ENCODE data around the gene PSME3. TPM values are rescaled to one million over a fixed set of nuclear protein-coding genes. Genes with fewer than 3 reads are reported as not detected.
"Not testable (repeated sequence)": the region's sequence is repeated elsewhere in the genome, so short reads cannot be mapped to it uniquely, and the experiment has no call there.

PSME3 gene
- total RNA-seq, 1 donor from 2014 or later, result 70.0 TPM

DNA sequence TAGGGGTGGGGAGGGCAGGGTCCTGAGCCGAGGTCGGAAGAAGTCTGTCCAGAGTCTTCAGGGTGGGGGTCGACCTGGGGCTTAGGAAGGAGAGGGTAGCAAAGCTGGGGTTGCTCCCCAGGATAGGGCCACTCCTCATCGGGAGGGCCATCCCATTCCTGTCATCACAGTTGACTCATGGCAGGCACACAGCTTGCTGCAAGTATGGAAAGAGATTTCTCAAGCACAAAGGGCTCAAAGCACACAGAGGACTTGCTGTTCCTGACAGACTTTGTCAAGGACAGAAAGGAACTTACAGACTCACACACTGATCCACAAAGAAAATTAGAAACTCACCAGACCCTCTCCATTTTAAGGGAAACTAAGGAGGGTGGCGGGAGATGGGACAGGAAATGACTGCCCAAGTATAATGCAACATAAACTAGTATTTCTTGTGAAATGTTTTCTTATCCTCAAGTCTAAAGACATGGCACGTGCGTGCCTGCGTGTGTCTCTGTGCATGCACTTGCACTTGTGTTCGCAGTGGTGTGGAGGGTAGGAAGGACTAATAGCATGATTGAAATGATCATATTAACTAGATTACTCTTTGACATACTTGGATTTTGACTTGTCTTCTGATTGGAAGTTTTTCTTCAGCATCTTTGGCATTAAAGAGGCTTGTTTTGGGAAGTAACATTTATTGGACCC, 13.5 kb downstream of the PSME3 start:
- Histone ChIP-seq H3K27me3 (no peaks in the 10 kb centered on the region), H3K9me3 (no peaks in the 10 kb centered on the region), H3K27ac (no peak overlapping the region), H3K36me3 (peaks cover 0 to 25% of the 10 kb centered on the region in 2 donors), H3K4me3 (no peak overlapping the region), H3K4me1 (peaks cover 23% of the 10 kb centered on the region)
- no peak for DNase-seq (ENCODE audit: extremely low spot score in 2 of 2)
- intact Hi-C loops (cut with DNase I), result loop anchor here (2.0 kb wide), 1 partner anchor 90 kb away; no protein-coding TSS in a partner anchor
- TF ChIP-seq, protein P1, sequence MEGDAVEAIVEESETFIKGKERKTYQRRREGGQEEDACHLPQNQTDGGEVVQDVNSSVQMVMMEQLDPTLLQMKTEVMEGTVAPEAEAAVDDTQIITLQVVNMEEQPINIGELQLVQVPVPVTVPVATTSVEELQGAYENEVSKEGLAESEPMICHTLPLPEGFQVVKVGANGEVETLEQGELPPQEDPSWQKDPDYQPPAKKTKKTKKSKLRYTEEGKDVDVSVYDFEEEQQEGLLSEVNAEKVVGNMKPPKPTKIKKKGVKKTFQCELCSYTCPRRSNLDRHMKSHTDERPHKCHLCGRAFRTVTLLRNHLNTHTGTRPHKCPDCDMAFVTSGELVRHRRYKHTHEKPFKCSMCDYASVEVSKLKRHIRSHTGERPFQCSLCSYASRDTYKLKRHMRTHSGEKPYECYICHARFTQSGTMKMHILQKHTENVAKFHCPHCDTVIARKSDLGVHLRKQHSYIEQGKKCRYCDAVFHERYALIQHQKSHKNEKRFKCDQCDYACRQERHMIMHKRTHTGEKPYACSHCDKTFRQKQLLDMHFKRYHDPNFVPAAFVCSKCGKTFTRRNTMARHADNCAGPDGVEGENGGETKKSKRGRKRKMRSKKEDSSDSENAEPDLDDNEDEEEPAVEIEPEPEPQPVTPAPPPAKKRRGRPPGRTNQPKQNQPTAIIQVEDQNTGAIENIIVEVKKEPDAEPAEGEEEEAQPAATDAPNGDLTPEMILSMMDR (IDR thresholded peaks at IDR 0.05), result no peak
- no peak for TF ChIP-seq POLR2A (IDR thresholded peaks at IDR 0.05)
- no peak for TF ChIP-seq POLR2AphosphoS5 (IDR thresholded peaks at IDR 0.05; ENCODE audit: insufficient read depth in 1 of 2, low read depth in 1 of 2)

DNA sequence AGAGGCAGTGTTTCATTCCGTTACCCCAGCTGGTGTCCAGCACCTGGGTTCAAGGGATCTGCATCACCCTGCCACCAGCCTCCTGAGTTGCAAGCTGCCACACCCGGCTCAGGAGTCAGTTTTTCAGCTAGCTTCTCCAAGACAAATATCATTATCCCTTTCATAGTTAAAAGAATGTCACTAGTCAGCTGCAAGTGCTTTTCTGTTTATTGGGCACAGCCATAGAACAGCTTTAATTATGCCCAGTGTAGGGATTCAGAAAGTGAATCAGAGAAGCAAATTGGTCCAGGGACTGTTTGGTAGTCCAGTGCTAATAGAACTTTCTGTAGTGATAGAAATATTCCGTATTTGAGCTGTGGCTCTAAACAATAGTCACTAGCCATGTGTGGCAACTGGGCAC, 14.9 kb downstream of the PSME3 start:
- Histone ChIP-seq H3K4me1 (peaks cover 23% of the 10 kb centered on the region), H3K4me3 (no peak overlapping the region), H3K27ac (no peak overlapping the region), H3K36me3 (peaks cover 0 to 21% of the 10 kb centered on the region in 2 donors), H3K27me3 (no peaks in the 10 kb centered on the region), H3K9me3 (no peaks in the 10 kb centered on the region)
- DNase-seq (ENCODE audit: extremely low spot score in 2 of 2), result no peak
- intact Hi-C loops (cut with DNase I), result no loop called here
- TF ChIP-seq POLR2A (IDR thresholded peaks at IDR 0.05) (no peak), POLR2AphosphoS5 (IDR thresholded peaks at IDR 0.05; ENCODE audit: insufficient read depth in 1 of 2, low read depth in 1 of 2) (no peak)
- TF ChIP-seq, protein P1 (IDR thresholded peaks at IDR 0.05), result no peak

DNA sequence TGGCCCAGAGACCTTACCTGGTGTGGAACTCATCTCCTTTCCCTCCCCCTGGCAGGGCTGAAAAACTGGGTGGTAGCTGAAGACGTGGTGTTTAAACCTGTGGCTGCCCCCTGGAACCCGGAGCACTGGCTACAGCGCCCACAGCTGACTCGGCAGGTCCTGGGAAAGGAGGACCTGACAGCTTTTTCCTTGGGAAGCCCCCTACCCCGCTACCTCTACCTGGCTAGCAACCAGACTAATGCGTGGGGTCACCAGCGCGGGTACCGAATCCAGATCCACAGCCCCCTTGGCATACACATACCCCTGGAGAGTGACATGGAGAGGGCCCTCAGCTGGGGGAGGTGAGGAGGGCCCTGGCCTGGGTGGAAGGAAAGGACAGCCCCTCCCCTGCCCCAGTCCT, 15.8 kb downstream of the PSME3 start:
- Histone ChIP-seq H3K27ac (no peak overlapping the region), H3K9me3 (no peaks in the 10 kb centered on the region), H3K36me3 (peaks cover 0 to 16% of the 10 kb centered on the region in 2 donors), H3K27me3 (no peaks in the 10 kb centered on the region), H3K4me1 (peaks cover 19% of the 10 kb centered on the region), H3K4me3 (no peak overlapping the region)
- no peak for DNase-seq (ENCODE audit: extremely low spot score in 2 of 2)
- intact Hi-C loops (cut with DNase I), result no loop called here
- TF ChIP-seq POLR2A (IDR thresholded peaks at IDR 0.05), result no peak
- TF ChIP-seq, protein P1 (IDR thresholded peaks at IDR 0.05), result no peak
- TF ChIP-seq POLR2AphosphoS5 (IDR thresholded peaks at IDR 0.05; ENCODE audit: insufficient read depth in 1 of 2, low read depth in 1 of 2), result no peak

DNA sequence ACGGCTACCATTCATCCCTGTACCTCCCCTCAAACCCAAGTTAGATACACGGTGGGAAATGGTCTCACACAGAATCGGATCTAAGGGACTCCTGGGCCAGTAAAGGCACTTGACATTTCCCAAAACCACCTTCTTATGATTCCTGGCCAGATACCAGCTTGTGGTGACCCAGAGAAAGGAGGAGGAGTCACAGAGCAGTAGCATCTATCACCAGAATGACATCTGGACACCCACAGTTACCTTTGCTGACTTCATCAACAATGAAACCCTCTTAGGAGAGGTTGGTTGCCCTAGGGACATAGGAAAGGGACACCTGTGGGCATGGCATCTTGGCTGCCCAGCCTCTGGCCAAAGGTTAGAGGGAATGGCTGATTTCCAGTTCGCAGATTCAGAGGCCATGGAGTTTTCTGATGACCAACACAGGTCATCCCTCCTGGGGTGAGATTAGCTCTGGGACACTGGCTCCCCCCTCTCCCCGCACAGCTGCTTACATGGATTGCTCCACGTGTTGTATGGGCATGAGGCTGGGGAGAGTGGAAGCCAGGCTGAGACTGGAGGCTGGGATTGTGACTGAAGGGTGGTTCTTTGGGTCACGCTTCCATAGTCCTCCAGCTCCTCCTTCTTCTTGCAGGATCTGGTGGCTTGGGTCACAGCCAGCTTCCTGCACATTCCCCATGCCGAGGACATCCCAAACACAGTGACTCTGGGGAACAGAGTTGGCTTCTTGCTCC, 16.4 kb downstream of the PSME3 start:
- H3K27ac ChIP-seq, result no peak overlapping the region
- TF ChIP-seq POLR2A (IDR thresholded peaks at IDR 0.05) (no peak), POLR2AphosphoS5 (IDR thresholded peaks at IDR 0.05; ENCODE audit: insufficient read depth in 1 of 2, low read depth in 1 of 2) (no peak)
- TF ChIP-seq, protein P1 (IDR thresholded peaks at IDR 0.05), result no peak
- H3K27me3 ChIP-seq, result no peaks in the 10 kb centered on the region
- intact Hi-C loops (cut with DNase I), result no loop called here
- H3K36me3 ChIP-seq, result peaks cover 0 to 11% of the 10 kb centered on the region in 2 donors
- DNase-seq (ENCODE audit: extremely low spot score in 2 of 2), result no peak
- H3K4me3 ChIP-seq, result no peak overlapping the region
- no peaks in the 10 kb centered on the region for H3K9me3 ChIP-seq
- peaks cover 16% of the 10 kb centered on the region for H3K4me1 ChIP-seq

DNA sequence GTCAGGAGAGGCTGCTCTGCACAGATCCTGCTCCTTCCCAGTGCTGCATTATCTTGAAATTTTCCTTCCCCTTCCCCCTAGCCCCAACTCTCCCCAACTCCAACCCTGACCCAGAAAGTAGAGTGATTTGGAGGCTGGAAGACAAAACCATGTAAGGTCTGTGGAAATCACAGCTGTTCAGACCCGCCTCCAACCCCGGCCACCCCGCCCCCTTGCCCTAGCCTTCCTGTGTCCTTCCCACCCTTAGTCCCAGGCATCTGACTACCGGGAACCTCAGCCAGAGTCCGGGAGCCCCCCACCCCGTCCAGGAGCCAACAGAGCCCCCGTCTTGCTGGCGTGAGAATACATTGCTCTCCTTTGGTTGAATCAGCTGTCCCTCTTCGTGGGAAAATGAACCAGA, 17.8 kb downstream of the PSME3 start, which contains the start of gene AOC3:
Gene AOC3 (plus strand): TSS at position 246 of the 400 bp plus-strand sequence. CDS start 145 bp downstream, at position 391.
- no peaks in the 10 kb centered on the region for H3K36me3 ChIP-seq
- intact Hi-C loops (cut with DNase I), result no loop called here
- peak in 1 of 2 donors; percentile 48 for TF ChIP-seq POLR2AphosphoS5 (IDR thresholded peaks at IDR 0.05; ENCODE audit: insufficient read depth in 1 of 2, low read depth in 1 of 2)
- TF ChIP-seq, protein P1 (IDR thresholded peaks at IDR 0.05), result no peak
- H3K27ac ChIP-seq, result peak within 1 kb of the TSS; percentile 53
- peaks cover 16% of the 10 kb centered on the region for H3K4me1 ChIP-seq
- H3K4me3 ChIP-seq, result peak within 1 kb of the TSS; percentile 42 to 44
- no peaks in the 10 kb centered on the region for H3K9me3 ChIP-seq
- DNase-seq (ENCODE audit: extremely low spot score in 2 of 2), result no peak
- no peaks in the 10 kb centered on the region for H3K27me3 ChIP-seq

DNA sequence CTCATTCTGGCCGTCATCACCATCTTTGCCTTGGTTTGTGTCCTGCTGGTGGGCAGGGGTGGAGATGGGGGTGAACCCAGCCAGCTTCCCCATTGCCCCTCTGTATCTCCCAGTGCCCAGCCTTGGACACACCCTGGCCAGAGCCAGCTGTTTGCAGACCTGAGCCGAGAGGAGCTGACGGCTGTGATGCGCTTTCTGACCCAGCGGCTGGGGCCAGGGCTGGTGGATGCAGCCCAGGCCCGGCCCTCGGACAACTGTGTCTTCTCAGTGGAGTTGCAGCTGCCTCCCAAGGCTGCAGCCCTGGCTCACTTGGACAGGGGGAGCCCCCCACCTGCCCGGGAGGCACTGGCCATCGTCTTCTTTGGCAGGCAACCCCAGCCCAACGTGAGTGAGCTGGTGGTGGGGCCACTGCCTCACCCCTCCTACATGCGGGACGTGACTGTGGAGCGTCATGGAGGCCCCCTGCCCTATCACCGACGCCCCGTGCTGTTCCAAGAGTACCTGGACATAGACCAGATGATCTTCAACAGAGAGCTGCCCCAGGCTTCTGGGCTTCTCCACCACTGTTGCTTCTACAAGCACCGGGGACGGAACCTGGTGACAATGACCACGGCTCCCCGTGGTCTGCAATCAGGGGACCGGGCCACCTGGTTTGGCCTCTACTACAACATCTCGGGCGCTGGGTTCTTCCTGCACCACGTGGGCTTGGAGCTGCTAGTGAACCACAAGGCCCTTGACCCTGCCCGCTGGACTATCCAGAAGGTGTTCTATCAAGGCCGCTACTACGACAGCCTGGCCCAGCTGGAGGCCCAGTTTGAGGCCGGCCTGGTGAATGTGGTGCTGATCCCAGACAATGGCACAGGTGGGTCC, 18.4 kb downstream of the PSME3 start:
- Histone ChIP-seq H3K4me1 (peaks cover 16% of the 10 kb centered on the region), H3K4me3 (peak overlapping the region; percentile 42 to 44), H3K27ac (peak overlapping the region; percentile 53)
- intact Hi-C loops (cut with DNase I); H3K9me3 ChIP-seq; H3K27me3 ChIP-seq; DNase-seq (ENCODE audit: extremely low spot score in 2 of 2); H3K36me3 ChIP-seq: not testable (repeated sequence)

All from vagina (tissue), 2 donors.